ENCODE data around the gene CRY1.
"Not testable (repeated sequence)": the region's sequence is repeated elsewhere in the genome, so short reads cannot be mapped to it uniquely, and the experiment has no call there.

Gene CRY1

GRCh38 chr12:107107381-107107780 lies 14.0 kb upstream of the CRY1 start:
- no peak for DNase-seq

- DNase-seq, result no peak
Measured at GRCh38 chr12:107106241-107107025, 13.1 kb upstream of the CRY1 start.

GRCh38 chr12:107105410-107105703 lies 12.0 kb upstream of the CRY1 start:
- DNase-seq, result no peak

DNA sequence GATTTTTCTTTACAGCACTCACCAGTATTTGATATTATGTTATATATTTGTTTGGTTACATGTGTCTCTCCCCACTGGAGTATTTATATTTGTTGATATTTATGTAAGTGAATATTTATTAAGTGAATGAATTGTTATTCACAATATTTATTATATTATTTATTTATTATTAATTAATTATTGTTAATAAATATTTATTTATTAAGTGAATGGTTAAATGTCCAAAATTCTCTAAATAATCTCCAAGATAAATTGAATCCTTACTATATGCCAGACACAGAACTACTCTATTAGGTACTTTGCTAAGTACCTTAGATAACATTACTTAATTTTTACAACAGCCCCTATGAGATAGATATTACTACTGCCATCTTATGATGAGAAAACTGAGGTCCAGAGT lies 10.2 kb upstream of the CRY1 start:
- no peak for DNase-seq

- DNase-seq, result no peak
Measured at GRCh38 chr12:107103097-107103496, 9.7 kb upstream of the CRY1 start.

GRCh38 chr12:107102294-107102693 lies 8.9 kb upstream of the CRY1 start:
- no peak for DNase-seq

DNA sequence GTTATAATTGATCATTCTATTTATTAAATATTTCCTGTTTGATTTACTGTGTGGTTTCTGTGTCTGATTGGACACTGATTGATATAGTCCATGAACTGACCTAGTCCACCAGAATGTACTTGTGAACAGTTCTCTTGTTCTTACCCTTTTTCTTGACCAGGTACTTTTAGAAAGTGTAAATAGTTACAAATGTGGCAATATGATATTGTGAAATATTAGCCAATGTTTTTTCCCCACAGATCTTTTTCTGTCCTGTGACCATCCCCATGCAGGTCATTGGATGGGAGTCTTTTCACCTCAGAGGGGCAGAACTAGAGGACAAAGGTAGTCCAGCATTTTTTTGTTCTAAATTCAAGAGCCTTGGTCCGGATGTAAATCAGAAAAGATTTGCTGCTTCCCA lies 8.3 kb upstream of the CRY1 start:
- no peak for DNase-seq

- no peak for DNase-seq
Measured at GRCh38 chr12:107099917-107100316, 6.6 kb upstream of the CRY1 start.

- DNase-seq, result no peak
Measured at GRCh38 chr12:107096571-107096970, 3.2 kb upstream of the CRY1 start.

- no peak for DNase-seq
Measured at GRCh38 chr12:107094183-107094448, 767 bp upstream of the CRY1 start.

- DNase-seq, result peak; percentile 77
Measured at GRCh38 chr12:107092669-107093416, 506 bp downstream of the CRY1 start.

DNA sequence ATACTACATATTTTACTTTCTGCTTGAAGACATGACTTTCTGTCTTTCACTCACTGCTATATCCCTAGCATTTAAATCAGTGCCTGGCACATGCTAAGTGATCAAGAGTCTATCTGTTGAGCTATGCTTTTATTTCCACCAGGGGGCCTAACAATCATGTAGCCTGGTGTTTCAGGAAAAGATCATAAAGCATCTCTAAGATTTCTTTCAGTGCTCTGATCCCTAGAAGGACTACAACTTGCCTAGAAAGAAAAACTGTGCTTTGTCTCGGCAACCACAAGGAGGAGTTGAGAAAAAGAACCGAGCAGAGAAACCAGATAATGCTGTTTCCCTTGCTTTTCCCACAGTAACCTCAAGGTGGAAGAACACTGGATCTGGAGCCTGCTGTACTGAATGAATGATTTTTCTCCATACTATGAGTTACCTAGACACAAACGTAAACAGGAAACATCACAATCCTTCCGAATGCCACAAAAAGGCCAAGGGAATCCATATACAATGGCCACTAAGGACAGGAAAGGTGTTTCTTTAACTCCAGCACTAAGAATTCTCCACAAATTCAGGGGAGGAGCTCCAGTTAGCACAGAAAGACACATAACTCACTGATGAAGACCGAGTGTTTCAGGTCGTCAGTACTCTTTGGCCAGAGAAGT lies 1.2 kb downstream of the CRY1 start:
- DNase-seq, result no peak

GRCh38 chr12:107091381-107091780 lies 2.0 kb downstream of the CRY1 start:
- no peak for DNase-seq

DNA sequence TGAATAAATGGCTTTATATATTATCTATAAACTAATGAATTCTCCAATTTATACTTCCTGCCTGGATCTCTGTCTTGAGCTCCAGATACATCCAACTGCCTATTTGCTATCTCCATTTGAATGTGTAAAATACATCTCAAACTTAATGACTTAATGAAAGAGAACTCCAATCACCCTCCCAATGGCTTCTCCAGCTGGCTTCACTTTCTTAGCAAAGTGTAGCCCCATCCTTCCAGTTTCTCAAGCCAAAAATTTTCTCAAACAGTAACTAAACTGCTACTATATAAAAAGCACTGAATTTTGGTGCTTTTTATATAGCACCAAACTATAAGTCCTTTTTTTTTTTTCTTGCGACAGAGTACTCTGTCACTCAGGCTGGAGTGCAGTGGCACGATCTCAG lies 2.6 kb downstream of the CRY1 start:
- no peak for DNase-seq

- DNase-seq, result no peak
Measured at GRCh38 chr12:107088912-107089311, 4.4 kb downstream of the CRY1 start.

GRCh38 chr12:107086314-107086713 lies 7.0 kb downstream of the CRY1 start:
- no peak for DNase-seq

DNA sequence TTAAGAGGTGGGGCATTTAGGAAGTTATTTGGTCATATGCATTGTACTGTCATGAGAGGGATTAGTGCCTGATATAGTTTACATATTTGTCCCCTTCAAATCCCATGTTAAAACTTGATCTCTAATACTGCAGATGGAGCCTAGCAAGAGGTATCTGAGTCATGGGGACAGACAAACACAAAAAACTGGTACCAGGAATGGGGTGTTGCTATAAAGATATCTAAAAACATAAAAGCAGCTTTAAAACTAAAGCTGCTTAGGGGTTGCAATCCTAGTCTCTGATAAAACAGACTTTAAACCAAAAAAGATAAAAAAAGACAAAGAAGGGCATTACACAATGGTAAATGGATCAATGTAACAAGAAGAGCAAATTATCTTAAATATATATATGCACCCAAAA lies 11.6 kb downstream of the CRY1 start:
- no peak for DNase-seq

DNA sequence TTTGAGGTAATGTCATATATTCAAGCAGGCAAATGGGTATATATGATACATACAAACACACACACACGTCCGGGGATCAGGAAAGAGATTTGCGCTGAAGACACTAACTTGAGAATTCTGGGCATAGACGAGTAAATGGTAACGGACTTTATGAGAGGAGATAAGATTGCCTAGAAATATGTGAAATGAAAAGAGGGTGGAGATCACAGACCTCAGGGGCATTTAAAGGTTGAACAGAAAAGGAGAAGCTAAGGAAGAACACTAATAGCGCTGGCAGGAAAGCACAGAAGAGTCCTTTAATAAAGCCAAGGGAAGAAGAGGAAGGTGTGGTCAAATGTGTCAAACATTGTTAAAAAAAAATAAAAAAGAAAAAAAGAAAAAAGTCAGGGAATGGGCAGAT lies 13.1 kb downstream of the CRY1 start:
- DNase-seq, result no peak

DNA sequence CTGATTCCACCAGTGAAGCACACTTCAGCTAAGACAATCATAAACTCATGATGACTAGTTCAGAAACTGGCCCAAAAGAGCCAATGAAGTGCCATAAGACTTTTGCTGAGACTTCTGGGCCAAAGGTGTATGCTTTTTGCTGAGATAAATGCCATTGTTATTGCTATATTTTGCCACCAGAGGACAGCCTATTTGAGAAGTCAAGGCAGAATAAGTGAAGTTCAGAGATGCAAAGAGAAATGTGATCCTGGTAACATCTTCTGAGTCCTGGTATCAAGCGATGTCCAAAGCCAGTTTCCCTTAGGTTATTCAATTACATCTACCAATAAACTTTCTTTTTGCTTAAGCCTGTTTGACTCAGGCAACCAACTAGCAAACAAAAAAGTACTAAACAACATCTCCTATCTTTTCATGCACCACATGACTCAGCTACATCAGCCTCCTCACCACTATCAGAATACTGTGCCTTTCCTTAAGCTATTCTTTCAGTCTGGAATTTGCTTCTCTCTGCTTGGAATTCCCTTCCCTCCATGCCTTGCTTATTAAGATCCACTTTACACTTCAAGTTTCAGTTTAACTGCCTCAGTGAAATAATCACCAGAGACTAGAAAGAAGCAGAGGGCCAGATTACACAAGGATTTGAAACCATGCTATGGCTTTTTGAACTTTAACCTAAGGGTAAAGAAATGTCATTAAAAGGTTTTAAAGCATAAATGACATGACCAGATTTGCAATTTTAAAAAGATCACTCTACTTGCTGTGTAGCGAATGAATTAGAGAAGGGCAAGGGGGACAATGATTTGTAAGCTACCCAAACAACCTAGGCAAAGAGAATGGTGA lies 14.0 kb downstream of the CRY1 start:
- DNase-seq, result no peak

- DNase-seq, result not testable (repeated sequence)
Measured at GRCh38 chr12:107073266-107073665, 20.1 kb downstream of the CRY1 start.

DNA sequence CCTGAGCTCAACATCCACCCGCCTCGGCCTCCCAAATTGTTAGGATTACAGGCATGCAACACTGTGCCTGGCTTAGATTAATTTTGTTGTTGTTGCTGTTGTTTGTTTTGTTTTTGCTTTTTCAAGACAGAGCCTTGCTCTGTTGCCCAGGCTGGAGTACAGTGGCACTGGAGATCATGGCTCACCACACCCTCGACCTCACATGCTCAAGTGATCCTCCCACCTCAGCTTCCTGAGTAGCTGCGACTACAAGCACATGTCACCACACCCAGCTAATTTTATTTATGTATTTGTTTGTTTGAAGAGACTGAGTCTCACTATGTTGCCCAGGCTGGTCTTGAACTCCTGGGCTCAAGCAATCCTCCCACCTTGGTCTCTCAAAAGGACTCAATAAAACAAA lies 26.7 kb downstream of the CRY1 start:
- no peak for DNase-seq

DNA sequence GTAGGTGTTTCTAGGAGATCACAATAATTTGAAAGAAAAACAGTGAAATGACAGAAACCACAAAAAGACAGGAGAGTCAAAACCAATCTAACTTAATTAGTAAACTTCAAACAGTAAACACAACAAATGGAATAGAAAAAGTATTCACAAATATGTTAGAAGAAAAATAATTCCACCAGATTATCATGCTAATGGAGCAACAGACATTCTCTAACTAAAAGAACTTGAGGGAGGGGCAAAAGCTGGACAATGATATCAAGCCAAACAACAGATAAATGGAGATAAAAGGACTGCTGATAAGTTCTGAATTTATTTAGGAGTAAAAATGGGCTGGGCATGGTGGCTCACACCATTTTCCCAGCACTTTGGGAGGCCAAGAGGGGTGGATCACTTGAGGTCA lies 28.7 kb downstream of the CRY1 start:
- DNase-seq, result no peak

DNA sequence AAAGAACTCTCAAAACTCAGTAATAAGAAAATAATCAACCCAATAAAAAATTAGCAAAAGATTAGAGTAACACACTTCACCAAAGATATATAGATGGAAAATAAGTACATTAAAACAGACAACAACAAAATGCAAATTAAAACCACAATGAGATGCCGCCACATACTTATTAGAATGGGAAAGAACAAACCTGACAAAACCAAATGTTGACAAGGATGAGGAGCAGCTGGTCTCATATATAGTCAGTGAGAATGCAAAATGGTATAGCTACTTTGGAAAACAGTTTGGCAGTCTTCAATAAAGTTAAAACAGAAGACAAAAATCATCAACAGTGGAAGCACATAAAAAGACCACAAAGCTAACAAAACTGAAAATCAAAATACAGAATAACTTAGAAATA lies 29.1 kb downstream of the CRY1 start:
- DNase-seq, result no peak

GRCh38 chr12:107058190-107058589 lies 35.2 kb downstream of the CRY1 start:
- DNase-seq, result no peak
